Fibroblast of gingiva (primary cell): Measurements from ENCODE around the gene CSF1R.

Experiments
- DNase-seq: peaks from one replicate; pipeline ENCODE4 v3.0.0-alpha.2; 2011; ENCODE audit warnings: low read depth

The CSF1R gene

DNA sequence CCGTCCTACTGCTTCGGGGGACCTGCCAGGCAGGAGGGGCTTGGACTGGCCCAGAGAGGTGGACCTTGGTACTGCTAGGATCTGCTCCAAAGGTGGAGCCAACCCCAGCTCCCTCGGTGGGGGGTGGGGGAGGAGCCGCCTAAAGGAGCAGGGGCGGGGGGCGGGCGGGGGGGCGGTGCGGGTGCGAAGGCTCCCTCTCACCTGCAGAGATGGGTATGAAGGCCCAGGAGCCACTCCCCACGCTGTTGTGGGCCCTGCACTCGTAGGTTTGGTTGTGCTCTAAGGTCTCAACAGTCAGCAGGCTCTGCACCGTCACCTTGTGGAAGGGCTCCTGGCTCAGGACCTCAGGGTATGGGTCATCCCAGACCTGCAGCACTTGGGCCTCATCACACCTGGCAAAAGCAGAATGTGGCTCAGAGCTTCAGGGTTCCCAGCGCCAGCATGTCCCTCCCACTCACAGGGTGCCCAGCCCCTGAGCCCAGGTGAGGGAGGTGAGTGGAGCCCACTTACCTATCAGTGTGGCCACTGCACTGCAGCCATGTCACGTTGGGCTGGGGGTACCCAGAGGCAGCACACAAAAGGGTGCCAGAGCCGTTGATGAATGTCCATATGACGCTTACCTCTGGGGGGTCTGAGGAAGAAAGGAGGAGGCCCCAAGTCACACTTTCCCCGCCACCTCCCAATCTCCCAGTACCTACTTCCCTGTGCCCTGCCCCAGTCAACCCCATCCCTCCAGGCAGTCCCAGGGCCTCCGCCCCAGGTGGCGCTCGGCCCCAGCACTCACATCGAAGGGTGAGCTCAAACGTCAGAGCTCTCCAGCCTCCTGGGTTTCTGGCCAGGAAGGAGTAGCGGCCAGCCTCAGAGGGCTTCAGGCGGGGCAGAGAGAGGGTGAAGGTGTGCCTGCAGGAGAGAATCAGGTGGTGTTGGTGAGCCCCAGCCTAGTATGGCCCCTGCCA lies 16.4 kb downstream of the CSF1R start:
- no peak for DNase-seq

DNA sequence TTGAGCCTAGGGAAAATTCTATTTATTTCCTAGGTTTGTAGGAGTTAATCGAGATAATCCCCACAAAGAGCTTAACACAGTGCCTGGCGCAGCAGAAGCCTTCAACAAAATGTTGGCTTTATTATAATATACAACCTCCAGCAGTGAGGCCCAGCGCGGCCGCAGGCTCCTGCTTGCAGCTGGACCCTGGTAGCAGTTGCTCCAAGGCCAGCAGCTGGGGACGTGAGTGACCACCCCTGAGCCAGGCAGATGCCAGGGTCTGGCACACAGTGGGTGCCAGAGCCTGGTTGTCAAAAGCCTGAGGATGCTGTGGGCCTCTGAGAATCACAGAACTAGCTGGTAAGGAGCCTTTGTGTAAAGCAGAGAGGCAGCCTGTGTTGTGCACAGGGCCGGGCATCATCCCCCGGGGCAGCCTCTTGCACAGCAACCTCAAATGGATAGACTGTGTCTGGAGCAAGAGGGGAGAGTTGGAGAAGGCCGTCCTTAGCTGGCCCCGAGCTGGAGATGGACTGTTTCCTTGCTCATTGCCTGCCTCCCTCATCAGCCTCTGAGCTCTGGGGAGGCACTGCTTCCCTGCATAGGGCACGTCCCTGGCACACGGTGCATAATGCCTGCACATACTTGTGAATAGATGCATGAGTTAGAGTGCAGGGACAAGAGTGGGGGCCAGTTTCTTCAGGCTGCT lies 17.3 kb downstream of the CSF1R start:
- no peak for DNase-seq

DNA sequence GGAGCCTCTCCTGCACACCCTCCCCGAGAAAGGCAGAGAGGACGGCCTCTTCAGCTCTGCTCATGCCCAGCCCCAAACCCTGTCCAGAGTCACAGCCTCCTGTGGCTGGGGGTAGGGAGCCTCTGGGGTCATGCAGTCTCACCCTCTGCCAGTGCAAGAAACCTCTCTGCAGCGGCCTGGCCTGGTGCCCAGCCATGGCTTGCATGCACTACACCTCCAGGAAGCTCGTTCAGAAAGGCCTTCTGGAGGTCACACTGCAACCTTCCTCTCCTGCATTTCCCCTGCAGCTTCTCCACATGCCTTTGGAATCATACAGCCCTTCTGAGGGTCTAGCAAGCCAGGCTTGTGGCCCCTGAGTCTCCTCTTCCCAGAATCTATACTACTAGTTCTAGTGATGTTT lies 17.9 kb downstream of the CSF1R start:
- no peak for DNase-seq

DNA sequence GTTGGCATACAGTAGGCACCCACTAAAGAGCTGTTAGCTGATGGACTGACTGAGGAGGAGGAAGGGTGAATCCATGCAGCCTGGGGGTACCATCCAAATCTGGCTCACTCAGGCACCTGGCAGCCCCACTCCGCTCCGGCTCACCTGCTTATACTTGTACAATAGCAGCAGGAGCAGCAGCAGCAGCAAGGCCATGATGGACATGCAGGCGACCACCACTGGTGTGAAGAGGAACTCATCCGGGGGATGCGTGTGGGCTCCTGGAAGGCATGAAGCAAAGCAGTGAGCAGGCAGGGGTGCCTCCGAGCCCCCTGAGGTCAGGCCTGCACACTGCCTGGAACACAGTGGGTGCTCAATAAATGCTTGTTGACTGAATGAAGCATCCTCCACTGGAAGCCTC lies 18.3 kb downstream of the CSF1R start:
- no peak for DNase-seq

DNA sequence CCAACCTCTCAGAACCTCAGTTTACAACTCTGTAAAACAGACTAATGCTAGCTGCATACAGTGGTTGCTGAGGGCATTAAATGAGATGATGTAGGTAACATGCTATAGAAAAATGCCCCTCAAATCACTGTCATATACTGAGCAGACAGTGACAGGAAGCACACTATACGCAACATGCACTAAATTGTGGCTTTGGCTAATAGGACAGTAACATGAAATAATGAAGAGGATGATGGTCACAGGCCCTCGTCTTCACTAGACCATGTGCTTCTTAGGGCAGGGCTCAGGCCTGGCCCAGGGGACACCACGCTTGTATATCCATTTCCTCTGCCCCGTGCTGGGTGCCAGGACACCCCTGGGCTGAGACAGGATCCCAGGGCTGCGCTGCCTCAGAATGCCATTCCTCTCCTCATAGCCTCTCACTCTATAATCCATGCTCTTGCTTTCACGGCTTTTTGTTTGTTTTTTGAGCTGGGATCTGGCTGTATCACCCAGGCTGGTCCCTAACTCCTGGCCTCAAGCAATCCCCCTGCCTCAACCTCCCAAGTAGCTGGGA lies 18.9 kb downstream of the CSF1R start:
- DNase-seq: no peak

DNA sequence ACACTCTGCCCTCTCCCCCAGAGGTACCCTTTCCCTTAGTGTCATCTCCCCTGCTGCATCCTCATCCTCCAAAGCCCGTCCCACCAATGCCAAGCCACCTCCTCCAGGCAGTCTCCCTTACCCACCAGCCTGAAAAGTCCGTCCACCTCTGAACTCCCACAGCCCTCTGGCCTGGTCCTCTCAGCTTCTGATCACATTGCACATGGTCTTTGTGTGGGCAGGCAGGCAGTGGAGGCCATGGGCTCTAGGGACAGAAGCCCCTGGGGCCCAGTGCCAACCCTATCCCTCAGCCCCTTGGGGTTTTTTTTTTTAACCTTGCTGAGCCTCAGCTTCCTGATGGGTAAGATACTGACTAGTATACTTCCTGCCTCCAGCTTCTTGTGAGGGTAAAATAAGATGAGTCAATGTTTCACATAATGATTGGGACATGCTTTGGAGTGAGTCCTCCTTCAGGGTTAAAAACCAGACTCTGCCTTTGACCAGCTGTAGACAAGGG lies 19.4 kb downstream of the CSF1R start:
- peak; percentile 48 for DNase-seq

DNA sequence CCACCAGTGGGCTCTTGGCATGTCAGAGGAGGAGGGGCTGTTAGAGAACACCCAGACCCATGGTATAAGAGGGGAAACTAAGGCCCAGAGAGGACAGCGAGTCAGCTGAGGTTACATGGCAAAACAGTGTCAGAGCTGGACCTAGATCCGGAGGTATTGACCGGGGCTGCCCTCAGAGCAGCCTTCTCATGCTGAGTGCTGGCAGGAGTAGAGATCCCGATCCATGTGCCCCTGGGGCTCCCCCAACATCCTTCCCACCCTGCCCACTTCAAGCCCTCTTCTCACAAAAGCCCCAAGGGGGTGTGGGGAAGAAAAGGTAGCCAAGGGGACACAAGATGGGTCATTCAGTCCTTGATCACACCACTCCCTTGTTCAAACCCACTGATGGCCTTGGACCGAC lies 19.9 kb downstream of the CSF1R start:
- no peak for DNase-seq

DNA sequence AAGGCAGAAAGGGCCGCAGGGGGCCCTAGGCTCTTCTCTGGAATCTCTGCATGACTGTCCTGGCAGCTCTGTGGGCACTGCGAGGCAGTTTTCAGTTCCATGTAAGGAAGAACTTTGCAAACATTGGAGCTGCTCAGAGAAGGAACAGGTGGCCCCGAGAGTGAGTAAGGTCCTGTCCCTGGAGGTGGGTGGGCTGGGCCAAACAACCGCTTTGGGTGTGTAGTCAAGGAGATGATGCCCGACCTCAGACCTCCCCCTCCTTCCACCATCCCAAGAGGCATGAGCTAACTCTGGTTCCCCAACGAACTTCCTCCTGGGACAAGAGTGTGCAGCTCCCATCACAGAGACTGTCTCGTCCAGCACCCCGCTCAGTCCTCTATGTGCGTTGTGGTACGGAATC lies 20.5 kb downstream of the CSF1R start:
- no peak for DNase-seq

DNA sequence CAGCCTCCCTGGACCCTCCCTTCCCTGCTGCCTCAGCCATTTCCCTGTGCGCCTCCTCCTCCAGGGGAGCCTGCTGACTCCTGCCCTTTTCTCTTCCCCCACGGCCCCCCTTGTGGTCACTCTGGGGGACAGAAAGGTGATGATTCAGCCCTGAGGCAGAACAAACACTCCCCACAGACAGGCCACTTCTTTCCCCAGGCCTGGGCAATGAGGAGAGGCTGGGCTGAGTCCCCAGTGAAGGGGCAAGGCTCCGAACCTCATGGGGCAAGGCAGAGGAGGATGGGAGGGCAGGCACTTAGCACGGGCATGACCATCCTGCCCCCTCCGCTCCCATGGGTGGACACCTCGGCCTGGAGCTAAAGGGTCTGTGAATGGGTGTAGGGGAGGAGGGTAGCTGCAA lies 21.0 kb downstream of the CSF1R start:
- no peak for DNase-seq

DNA sequence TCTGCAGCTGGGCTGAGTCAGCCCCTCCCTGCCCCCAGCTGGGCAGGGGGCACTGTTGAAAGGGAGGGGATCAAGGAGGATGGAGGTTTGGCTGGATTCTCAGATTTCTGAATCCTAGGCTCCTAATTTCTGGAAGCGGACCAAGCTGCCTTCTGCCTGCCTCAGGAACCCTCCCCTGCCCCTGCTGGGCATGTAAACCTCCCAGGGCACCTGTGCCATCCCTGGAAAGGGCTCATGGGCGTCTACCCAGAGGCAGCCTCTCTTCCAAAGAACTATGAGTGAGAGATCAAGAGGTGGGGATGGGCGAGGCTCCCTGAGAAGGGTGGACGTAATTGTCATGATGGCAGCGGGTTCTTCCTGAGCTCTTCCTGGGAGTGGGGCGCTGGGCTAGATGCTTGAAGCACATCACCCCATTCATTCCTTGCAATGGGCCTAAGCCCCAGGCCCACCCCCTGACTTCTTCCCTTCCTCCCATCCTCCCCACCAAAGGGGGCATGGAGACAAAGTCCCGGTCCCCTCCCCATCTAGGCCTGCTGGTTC lies 21.6 kb downstream of the CSF1R start:
- no peak for DNase-seq

DNA sequence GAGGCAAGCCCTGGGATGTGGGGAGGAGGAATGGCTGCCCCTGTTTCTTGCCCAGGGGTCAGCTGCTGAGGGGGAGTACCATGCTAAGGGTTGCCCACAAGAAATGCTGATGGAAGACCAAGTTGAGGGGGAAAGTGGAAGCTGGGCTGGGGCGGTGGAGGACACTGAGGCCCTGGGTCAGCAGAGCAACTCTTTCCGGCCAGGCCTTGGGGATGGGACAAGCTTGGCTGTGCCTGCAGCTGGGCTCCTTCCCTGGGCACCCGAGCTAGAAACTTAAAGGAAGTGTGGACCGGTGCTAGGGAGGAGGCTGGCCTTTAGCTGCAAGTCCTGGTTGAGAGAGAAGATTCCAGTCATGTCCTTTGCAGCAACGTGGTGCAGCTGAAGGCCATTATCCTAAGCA lies 22.7 kb downstream of the CSF1R start:
- DNase-seq: no peak

DNA sequence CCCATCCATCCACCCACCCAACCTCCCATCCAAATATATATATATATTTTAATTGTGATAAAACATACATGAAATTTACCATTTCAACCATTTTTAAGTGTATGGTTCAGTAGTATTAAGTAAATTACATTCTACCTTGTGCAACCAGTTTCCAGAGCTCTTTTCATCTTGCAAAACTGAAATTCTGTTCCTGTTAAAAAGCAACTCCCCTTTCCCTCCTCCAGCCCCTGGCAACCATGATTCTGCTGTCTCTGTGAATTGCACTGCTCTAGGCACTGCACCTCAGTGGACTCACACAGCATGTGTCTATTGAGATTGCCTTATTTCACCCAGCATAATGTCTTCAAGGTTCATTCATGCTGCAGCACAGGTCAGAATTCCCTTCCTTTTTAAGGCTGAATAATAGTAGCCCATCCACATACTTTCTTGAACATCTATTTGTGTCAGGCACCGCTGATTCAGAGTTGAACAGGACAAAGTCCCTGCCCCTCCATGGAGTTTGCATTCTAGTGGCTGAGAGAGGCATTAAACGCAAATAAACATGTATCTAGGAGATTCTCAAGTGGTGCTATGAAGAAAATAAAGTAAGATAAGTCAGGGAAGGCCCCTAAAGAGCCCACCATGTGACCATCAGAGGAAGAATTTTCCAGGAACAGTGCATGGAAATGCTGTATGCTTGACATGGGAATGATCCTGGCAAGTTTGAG lies 24.0 kb downstream of the CSF1R start:
- DNase-seq: no peak

DNA sequence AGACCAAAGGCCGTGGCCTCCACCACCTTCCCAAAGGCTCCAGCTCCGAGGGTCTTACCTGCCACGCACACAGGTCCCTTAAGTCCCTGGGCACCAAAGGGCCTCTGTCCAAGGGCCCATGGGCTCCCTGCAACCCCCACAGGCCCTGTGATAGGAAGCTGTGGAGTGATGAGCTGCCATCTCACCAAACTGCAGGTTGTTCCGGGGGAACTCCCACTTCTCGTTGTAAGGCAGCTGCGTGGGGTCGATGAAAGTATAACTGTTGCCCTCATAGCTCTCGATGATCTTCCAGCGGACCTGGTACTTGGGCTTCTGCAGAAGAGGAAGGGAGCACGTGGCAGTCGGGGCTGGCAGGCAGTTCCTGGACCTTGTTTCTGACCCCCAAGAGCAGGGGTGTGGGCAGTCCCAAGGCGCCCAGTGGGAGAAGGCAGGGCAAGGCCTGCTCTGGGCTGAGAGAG lies 24.8 kb downstream of the CSF1R start:
- DNase-seq: no peak

DNA sequence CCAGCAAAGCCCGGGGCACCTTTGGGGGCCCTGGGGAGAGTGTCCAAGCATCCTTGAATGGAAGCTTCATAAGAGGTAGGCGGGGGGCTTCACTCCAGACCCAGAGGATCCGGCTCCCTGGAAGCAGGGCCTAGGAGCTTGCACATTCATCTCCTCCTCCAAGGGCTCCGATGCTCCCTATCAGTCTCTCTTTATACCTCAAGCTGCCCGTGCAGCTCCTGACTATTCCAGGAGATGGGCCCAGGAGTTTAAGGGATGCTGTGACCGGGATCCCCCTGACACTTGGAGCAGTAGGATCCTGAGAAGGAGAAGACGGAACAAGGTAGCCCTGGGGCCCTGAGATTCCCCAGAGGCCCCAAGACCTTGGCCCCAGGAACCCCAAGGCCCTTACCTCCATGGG lies 25.9 kb downstream of the CSF1R start:
- no peak for DNase-seq

DNA sequence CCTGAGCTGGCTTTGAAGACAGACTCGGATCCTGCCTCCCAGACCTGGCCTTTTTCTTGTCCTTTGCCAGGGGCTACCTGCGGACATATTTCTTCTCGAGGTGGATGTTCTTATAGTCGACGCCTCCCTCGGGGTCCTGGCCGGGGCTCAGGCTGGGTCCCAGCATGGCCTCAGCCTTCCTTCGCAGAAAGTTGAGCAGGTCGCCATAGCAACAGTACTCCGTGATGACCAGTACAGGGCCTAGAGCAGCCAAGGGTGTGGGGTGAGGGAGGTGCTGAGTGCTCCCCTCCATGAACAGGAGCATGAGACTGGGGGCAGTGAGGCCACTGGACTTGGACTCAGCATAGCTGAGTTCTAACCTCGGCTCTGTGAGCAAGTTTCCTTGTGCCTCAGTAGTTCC lies 26.7 kb downstream of the CSF1R start:
- no peak for DNase-seq

DNA sequence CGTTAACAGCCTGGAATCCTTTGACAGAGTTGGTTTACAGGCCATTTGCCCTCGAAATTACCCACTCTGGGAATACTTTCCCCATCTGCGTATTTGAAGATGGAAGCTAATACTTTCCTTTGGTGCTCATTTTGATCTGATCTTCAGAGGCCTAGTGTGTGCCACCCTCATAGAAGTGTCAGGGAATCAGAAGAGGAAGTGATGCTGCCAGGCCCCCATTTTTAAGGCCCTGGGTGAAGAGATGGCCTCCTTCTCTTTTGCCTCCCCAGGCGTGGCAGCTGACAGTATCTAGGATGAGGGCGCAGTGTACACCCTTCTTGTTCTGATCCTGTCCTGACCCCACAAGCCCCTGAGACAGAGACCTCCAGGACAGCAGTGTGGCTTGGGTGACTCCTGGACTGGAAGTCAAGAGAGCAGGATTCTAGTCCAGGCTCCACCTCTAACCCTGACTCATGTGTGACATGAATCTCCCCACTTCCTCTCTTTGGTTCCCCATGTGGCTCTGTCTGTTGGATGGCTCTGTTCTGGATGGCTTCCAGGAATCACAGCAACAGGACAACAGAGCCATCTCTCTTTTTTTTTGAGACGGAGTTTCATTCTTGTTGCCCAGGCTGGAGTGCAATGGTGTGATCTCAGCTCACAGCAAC lies 27.8 kb downstream of the CSF1R start:
- DNase-seq: peak; percentile 80

DNA sequence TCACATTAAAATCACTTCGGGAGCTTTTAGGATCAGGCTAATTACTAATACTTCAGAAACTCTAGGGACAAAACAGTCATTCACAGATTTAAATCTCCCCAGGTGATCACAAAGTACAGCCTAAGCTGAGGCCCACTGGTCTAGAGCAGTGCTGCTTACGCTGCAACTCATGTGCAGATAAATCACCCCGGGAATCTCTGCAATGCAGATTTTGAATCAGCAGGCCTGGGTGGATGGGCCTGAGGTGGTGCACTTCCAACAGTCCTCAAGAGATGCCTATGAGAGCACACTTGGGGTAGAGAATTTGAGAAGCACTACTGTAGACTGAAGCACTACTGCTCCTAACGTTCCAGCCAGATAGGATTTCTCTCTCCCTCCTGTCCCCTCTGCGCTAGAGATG lies 28.4 kb downstream of the CSF1R start:
- DNase-seq: no peak

DNA sequence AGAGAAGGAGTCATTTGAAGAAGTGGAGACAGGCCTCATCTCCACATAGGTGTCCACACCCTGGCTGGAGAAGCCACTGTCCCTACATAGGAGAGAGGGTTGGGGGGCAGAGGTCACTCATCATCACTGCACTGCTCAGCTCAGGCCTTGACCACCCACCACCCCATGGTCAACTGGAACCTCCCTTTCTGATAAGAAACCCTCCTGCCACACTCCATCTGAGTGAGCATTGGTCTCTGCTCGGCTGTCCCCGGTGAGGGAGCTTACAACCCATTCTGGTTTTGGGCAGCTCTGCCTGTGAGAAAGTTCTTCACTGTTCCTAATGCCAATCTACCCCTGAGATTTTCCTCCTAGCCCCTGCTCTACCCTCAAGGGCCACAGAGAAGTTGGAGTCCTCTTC lies 28.8 kb downstream of the CSF1R start:
- DNase-seq: no peak

DNA sequence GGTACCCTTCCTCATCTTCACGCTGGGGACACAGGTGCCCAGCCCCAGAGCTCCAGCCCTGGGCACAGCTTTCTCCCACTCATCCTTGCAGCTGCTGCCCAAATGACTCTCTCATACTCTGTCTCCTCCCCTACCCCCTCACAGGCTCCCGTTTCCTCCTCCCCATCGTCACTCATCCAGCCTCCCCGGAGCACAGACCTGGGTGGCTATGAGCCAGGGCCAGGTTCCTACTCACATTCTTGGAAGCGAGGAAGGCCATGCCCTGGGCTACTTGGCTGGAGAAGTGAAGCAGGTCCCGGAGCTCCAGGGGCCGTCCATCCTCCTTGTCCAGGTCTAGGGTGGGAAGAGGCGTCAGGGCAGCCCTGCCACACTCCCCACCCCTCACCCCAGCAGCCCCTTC lies 29.3 kb downstream of the CSF1R start:
- no peak for DNase-seq

DNA sequence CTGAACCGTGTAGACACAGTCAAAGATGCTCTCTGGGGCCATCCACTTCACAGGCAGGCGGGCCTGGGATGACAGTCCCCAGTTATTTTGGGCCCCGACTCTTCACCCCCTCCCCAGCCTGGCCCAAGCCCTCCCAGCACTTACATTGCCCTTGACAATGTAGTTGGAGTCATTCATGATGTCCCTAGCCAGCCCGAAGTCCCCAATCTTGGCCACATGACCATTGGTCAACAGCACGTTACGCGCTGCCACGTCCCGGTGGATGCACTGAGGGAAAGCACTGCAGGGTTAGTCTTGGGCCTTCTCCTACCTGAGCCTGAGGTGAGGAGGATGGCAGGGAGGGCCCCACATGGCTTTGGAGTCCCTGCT lies 30.3 kb downstream of the CSF1R start:
- no peak for DNase-seq

DNA sequence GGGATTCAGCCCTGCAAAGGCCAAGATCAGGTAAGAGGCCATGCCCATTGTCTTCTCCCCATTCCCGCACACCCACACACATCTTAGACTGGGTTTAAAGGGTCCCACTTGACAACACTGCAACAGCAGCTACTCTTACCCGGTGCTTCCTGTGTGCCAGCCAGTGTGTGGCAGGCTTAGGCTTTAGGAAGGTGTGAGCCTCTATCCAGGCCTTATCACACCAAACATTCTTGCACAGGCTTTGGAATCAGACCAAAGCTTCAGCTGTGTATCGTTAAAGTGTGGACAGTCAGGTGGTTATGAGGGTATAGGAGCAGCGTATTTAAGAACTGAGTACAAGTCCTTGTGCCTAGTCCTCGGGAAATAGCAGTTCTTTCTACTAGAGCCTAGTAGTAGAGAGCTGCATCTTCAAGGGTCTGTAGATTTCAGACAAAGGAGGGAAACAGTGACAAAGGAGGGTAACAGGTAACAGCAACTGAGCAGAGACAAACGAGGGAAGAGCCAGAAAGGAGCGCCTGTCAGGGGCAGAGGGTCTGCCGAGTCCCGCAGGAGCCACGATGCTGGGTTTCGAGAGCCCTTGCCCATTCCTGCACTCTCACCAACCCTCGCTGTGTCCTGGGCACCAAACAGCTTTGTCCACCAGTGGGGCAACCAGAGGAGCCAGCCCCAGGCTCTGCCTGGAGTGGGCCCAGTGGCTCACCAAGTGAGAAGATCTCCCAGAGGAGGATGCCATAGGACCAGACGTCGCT lies 30.9 kb downstream of the CSF1R start:
- DNase-seq: no peak
